Activated T-helper 2 cell treated with anti-CD3 and anti-CD28 coated beads, Interferon-gamma antibody, Interleukin-2, Interleukin-4, amounts not matched to agents 10 μg/mL and 5 μg/mL and 100 μg/mL, durations not matched to agents 14 hours and 24 hours and 36 hours (primary cell): ENCODE data around the gene RAD51C. TPM values are rescaled to one million over a fixed set of nuclear protein-coding genes. Genes with fewer than 3 reads are reported as not detected.
"Not testable (repeated sequence)": the region's sequence is repeated elsewhere in the genome, so short reads cannot be mapped to it uniquely, and the experiment has no call there.

Experiments used
- DNase-seq: peaks from one replicate; pipeline ENCODE4 v3.0.0; 2021; ENCODE audit warnings: low spot score
- H3K27ac Mint-ChIP-seq: one replicate; pipeline ENCODE4 v1.8.0; 2021; ENCODE audit warnings: mixed read lengths
- H3K27me3 Mint-ChIP-seq: one replicate; pipeline ENCODE4 v1.8.0; 2021; ENCODE audit warnings: low read depth, mixed read lengths
- H3K36me3 Mint-ChIP-seq: one replicate; pipeline ENCODE4 v1.8.0; 2021; ENCODE audit warnings: low read depth, mixed read lengths
- H3K4me1 Mint-ChIP-seq: one replicate; pipeline ENCODE4 v1.8.0; 2021; ENCODE audit warnings: low read depth, mixed read lengths
- H3K4me3 Mint-ChIP-seq: one replicate; pipeline ENCODE4 v1.8.0; 2021; ENCODE audit warnings: low read depth, mild to moderate bottlenecking, moderate library complexity, mixed read lengths
- H3K9me3 Mint-ChIP-seq: one replicate; pipeline ENCODE4 v1.8.0; 2021; ENCODE audit warnings: mixed read lengths
- intact Hi-C: fragments of 100-400 bp; cut with micrococcal nuclease; formaldehyde crosslinking; loops from one replicate; pipeline ENCODE4 v1.15.1; 2023
- total RNA-seq: library from RNA; stranded (reverse); gene quantifications from 2 replicates; pipeline ENCODE4 v1.2.3, GENCODE V29; 2022

Gene RAD51C
- total RNA-seq, 1 donor from 2014 or later, result 58.1 TPM

DNA sequence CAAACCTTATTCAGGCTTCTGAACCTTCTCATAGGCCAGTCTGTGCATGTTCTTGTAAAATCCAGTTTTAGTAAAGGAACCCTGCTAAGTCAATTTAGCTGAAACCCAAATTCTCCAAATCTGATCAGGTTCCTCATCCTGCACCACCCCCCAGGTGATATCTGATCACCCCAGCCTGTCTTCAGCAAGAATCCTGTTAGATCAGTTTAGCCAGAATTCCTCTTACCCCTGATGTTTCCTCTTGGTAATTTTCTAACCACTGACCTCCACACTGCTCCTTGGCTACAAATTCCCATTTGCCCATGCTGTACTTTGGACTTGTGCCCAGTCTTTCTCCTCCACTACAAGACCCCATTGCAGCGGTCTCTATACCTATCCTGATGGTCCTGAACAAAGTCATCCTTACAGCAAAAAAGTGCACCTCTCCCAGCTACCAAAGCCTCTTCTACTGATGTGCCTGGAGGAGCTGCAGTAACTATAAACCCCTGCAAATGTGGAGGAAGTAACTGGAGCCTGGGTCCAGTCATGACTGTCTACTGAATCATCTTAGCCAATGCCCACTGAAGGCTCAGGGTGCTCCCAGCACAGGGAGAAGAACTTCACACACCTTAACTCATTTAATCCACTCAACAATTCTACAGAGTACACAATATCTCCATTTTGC lies 24.3 kb upstream of the RAD51C start:
- no peak overlapping the region for H3K27ac Mint-ChIP-seq
- DNase-seq, result no peak
- peaks cover 7% of the 10 kb centered on the region for H3K4me1 Mint-ChIP-seq
- intact Hi-C loops, result no loop called here
- no peaks in the 10 kb centered on the region for H3K9me3 Mint-ChIP-seq
- H3K36me3 Mint-ChIP-seq, result no peaks in the 10 kb centered on the region
- peaks cover 14% of the 10 kb centered on the region for H3K27me3 Mint-ChIP-seq
- H3K4me3 Mint-ChIP-seq, result no peak overlapping the region

DNA sequence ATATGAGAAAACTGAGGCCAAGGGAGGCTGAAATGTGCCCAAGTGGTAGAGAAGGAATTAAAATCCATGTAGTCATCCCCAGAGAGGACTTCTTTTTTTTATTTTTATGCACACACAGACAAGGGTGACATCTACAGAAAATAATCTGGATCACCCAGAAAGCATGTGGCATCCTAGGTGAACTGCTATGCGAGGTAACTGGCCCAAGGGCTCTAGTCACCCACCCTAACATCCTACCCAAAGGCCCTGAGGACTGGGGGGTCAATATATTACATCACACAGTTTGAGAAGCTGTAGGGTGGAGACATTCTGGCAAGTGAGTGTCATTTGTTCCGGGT lies 23.8 kb upstream of the RAD51C start:
- Mint-ChIP-seq H3K4me1 (peaks cover 7% of the 10 kb centered on the region), H3K27ac (no peak overlapping the region), H3K36me3 (no peaks in the 10 kb centered on the region), H3K9me3 (no peaks in the 10 kb centered on the region), H3K4me3 (no peak overlapping the region), H3K27me3 (peaks cover 14% of the 10 kb centered on the region)
- no peak for DNase-seq
- intact Hi-C loops, result no loop called here

DNA sequence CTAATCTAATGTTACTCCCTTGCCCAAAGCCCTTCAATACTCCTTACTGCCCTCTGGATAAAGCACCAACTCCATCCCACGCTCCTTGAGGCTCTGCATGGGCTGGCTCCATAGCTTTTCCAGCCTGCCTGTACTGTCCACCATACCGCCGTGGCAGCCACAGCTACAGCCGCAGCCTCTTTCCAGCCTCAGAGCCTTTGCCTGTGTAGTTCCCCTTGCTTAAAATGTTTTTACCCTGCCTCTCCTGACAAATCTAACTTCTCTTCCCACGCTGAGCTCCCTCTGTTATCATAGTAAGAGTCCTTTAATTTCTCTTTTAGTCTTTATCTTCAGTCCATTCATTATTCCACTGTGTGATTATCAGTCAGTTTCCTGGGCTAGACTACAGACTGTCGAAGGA lies 22.5 kb upstream of the RAD51C start:
- Mint-ChIP-seq H3K4me3 (no peak overlapping the region), H3K36me3 (no peaks in the 10 kb centered on the region), H3K27me3 (peaks cover 14% of the 10 kb centered on the region), H3K9me3 (no peaks in the 10 kb centered on the region), H3K27ac (no peak overlapping the region), H3K4me1 (peaks cover 7% of the 10 kb centered on the region)
- no peak for DNase-seq
- intact Hi-C loops, result no loop called here

DNA sequence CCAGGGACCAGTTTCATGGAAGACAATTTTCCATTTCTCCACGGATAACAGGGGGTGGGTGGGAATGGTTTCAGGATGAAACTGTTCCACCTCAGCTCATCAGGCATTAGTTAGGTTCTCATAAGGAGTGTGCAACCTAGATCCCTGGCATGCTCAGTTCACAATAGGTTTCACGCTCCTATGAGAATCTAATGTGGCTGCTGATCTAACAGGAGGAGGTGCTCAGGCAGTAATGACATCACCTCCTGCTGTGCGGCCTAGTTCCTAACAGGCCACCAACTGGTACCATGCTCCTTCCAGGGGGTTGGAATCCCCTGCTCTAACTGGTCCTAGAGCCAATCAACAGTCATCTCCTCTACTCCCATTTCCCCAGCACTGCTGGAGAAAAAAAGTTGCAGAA lies 20.4 kb upstream of the RAD51C start:
- intact Hi-C loops, result no loop called here
- DNase-seq, result no peak
- Mint-ChIP-seq H3K4me3 (no peak overlapping the region), H3K36me3 (no peaks in the 10 kb centered on the region), H3K27me3 (peaks cover 15% of the 10 kb centered on the region), H3K4me1 (peaks cover 1% of the 10 kb centered on the region), H3K9me3 (no peaks in the 10 kb centered on the region), H3K27ac (no peak overlapping the region)

DNA sequence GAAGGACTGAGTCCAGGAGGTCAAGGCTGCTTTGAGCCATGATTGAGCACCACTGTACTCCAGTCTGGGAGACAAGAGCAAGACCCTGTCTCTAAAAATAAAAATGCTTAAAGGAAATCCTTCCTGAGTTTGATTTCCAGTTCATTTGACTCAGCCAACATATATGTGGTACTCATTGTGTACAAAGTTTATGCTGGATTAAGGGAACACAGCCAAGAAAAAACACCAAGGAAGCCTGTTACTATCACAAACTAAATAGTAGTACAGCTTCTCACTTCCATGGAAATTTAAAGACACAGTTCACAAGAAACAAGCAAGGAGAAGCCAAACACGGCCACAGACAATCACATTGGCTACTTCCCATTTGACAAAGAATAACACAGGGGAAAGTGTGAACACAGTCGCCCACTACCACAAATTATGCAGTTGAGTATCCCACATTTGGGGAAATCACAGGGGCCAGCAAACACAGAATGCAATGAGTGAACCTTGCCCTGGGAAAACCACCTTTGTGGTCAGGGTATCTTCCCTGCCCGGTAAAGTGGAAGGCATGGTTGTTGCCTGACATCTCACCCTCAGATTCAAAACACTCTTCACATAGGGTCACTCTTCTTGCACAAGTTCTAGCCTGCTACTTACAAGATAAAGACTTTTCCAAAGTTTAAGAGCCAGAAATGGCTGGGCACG lies 15.1 kb upstream of the RAD51C start:
- peaks cover 2% of the 10 kb centered on the region for H3K27me3 Mint-ChIP-seq
- no peaks in the 10 kb centered on the region for H3K4me1 Mint-ChIP-seq
- no peak overlapping the region for H3K27ac Mint-ChIP-seq
- intact Hi-C loops, result no loop called here
- no peak for DNase-seq
- no peak overlapping the region for H3K4me3 Mint-ChIP-seq
- no peaks in the 10 kb centered on the region for H3K36me3 Mint-ChIP-seq
- H3K9me3 Mint-ChIP-seq, result no peaks in the 10 kb centered on the region

DNA sequence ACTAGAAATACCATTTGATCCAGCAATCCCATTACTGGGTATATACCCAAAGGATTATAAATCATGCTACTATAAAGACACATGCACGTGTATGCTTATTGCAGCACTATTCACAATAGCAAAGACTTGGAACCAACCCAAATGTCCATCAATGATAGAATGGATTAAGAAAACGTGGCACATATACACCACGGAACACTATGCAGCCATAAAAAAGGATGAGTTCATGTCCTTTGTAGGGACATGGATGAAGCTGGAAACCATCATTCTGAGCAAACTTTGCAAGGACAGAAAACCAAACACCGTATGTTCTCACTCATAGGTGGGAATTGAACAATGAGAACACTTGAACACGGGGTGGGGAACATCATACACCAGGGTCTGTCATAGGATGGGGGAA lies 14.1 kb upstream of the RAD51C start:
- H3K9me3 Mint-ChIP-seq, H3K4me1 Mint-ChIP-seq, H3K4me3 Mint-ChIP-seq, H3K36me3 Mint-ChIP-seq, DNase-seq, H3K27me3 Mint-ChIP-seq, intact Hi-C loops, H3K27ac Mint-ChIP-seq: not testable (repeated sequence)

DNA sequence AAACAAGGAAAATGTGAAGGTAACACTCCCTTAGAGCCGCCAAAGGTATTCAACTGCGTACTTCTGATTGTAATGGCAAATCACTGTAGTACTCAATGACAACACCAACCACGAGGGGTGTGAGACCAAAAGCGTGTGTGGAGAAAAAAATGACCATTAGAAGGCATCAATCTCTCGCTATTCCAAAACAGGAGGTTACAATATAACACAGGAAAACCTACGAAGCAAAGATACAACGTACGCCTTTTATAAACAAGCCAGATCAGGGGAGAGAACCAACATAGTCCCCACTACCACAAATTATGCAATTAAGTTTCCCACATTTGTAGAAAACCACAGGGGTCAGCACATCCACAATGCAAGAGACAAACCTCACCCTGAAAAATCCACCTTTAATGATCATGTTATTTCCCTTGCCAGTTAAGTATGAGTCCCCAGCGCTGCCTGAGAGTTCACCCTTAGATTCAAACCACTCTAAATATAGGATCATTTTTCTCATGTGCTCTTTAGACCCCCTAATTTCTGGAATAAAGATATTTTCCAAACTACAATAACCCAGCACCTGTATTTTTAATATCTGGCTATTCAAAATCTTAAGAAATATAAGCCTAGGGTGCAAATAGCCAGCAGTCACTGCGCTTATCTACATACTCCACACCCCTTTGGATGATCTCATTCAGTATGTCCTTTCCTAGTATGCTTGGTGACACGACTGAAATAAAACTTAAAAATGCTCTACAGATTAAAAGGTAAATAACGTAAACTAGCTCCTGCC lies 13.0 kb upstream of the RAD51C start:
- Mint-ChIP-seq H3K27ac (no peak overlapping the region), H3K36me3 (no peaks in the 10 kb centered on the region), H3K27me3 (peaks cover 2% of the 10 kb centered on the region), H3K4me3 (no peak overlapping the region), H3K9me3 (no peaks in the 10 kb centered on the region), H3K4me1 (no peaks in the 10 kb centered on the region)
- intact Hi-C loops, result no loop called here
- no peak for DNase-seq

DNA sequence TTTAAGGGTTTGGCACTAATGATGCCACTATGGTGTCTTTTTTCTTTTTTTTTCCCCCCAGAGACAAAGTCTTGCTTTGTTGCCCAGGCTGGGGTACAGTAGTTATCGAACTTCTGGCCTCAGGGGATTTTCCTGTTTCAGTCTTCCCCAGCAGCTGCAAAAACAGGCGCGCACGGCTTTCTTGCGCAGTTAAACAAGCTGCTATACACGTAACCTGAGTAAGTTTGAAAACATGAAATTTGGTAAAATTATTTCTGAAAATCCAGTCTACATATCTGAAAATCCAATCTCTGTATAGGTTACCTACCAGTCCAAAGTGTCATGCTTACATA lies 12.4 kb upstream of the RAD51C start:
- H3K27ac Mint-ChIP-seq, result no peak overlapping the region
- H3K4me3 Mint-ChIP-seq, result no peak overlapping the region
- intact Hi-C loops, result no loop called here
- peaks cover 2% of the 10 kb centered on the region for H3K27me3 Mint-ChIP-seq
- DNase-seq, result no peak
- no peaks in the 10 kb centered on the region for H3K4me1 Mint-ChIP-seq
- H3K9me3 Mint-ChIP-seq, result no peaks in the 10 kb centered on the region
- no peaks in the 10 kb centered on the region for H3K36me3 Mint-ChIP-seq

DNA sequence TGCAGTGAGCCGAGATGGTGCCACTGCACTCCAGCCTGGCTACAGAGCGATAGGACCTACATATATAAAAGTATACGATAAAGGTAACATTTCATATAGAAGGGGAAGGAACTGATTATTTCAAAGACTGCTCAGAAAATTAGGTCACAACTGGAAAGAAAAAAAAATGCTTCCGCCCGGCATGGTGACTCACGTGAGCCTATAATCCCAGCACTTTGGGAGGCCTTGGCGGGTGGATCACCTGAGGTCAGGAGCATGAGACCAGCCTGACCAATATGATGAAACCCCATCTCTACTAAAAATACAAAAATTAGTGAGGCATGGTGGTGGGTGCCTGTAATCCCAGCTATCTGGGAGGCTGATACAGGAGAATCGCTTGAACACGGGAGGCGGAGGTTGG lies 8.4 kb upstream of the RAD51C start:
- DNase-seq, result no peak
- no peak overlapping the region for H3K4me3 Mint-ChIP-seq
- H3K36me3 Mint-ChIP-seq, result no peaks in the 10 kb centered on the region
- no peaks in the 10 kb centered on the region for H3K4me1 Mint-ChIP-seq
- peaks cover 3% of the 10 kb centered on the region for H3K27me3 Mint-ChIP-seq
- intact Hi-C loops, result no loop called here
- H3K27ac Mint-ChIP-seq, result no peak overlapping the region
- no peaks in the 10 kb centered on the region for H3K9me3 Mint-ChIP-seq

DNA sequence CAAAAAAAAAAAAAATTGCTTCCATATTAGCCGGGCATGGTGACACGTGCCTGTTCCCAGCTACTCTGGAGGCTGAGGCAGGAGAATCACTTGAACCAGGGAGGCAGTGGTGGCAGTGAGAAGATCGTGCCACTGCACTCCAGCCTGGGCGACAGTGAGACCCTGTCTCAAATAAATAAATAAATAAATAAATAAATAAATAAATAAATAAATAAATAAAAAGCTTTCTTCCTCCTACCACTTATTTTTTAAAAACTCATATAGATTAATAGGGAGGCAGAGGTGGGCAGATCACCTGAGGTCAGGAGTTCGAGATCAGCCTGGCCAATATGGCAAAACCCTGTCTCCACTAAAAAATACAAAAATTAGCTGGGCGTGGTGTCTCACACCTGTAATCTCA lies 7.9 kb upstream of the RAD51C start:
- H3K36me3 Mint-ChIP-seq, H3K4me1 Mint-ChIP-seq, intact Hi-C loops, H3K4me3 Mint-ChIP-seq, H3K27me3 Mint-ChIP-seq, H3K27ac Mint-ChIP-seq, H3K9me3 Mint-ChIP-seq, DNase-seq: not testable (repeated sequence)

DNA sequence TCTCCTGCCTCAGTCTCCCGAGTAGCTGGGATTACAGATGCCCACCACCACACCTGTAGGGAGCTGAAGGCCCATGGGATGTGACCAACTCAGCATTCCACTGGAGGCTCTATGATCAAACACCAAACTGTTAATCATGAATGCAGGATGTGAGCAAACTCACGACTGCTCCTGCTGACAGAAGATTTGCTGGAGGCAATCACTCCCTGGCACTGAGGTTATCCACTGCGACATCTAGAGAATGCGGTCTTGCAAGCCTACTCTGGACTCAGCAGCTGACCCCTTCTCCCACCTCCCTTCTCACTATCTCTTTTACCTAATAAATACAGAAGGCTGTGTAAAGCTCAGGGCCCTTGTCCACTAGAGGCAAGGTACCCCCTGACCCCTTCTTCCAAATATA lies 5.4 kb upstream of the RAD51C start:
- Mint-ChIP-seq H3K4me1 (no peaks in the 10 kb centered on the region), H3K27me3 (peaks cover 3% of the 10 kb centered on the region), H3K36me3 (peaks cover 2% of the 10 kb centered on the region), H3K9me3 (no peaks in the 10 kb centered on the region), H3K27ac (no peak overlapping the region), H3K4me3 (no peak overlapping the region)
- no peak for DNase-seq
- intact Hi-C loops, result no loop called here

DNA sequence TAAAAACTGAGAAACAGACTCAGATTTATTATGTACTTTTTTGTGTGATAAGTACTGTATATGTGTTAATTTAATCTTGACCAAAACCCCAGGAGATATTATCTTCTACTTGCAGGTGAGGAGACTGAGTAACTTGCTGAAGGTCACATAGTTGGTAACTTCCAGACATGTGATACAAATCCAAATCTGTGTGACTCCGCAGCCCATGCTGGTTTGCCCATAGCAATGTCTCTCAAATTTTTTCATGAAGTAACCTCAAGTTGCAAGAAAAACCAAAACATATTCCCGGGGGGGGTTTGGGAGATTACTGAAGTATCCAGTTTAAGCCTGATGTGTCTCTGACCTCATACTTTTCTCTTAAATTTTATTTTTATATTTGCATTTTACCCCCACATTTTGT lies 3.9 kb upstream of the RAD51C start:
- no peak overlapping the region for H3K27ac Mint-ChIP-seq
- no peaks in the 10 kb centered on the region for H3K9me3 Mint-ChIP-seq
- DNase-seq, result no peak
- peaks cover 3% of the 10 kb centered on the region for H3K27me3 Mint-ChIP-seq
- no peak overlapping the region for H3K4me3 Mint-ChIP-seq
- intact Hi-C loops, result no loop called here
- H3K4me1 Mint-ChIP-seq, result peaks cover 11% of the 10 kb centered on the region
- H3K36me3 Mint-ChIP-seq, result peaks cover 10% of the 10 kb centered on the region

DNA sequence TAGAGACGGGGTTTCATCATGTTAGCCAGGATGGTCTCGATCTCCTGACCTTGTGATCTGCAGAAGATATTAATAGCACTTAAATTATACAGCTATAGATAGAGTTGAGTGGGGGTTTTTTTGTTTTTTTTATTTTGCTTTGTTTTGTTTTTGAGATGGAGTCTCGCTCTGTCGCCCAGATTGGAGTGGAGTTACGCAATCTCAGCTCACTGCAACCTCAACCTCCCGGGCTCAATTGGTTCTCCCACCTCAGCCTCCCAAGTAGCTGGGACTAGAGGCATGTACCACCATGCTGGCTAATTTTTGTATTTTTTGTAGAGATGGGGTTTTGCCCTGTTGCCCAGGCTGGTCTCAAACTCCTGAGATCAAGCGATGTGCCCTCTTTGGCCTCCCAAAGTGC lies 2.4 kb upstream of the RAD51C start:
- not testable (repeated sequence) for H3K4me3 Mint-ChIP-seq, H3K27me3 Mint-ChIP-seq, DNase-seq, H3K27ac Mint-ChIP-seq, H3K9me3 Mint-ChIP-seq
- Mint-ChIP-seq H3K36me3 (peaks cover 20% of the 10 kb centered on the region), H3K4me1 (peaks cover 20% of the 10 kb centered on the region)
- intact Hi-C loops, result loop anchor here (5.0 kb wide), 1 partner anchor 33 kb away; no protein-coding TSS in a partner anchor
